HG02870 (cell line): ENCODE results near the gene ADAM10.
A peak's percentile ranks its signal among the peaks of the same experiment; 100 is the strongest.

Experiments
- ATAC-seq: cut with Tn5 transposase; IDR thresholded peaks from one replicate; pipeline ENCODE4 v1.9.1; 2021; ENCODE audit warnings: mild to moderate bottlenecking, moderate library complexity; ENCODE audit not compliant: unreplicated experiment

Gene ADAM10

GRCh38 chr15:58760385-58761009 lies 11.0 kb upstream of the ADAM10 start:
- no peak for ATAC-seq

- ATAC-seq = no peak
Observed at GRCh38 chr15:58758141-58758540, 8.6 kb upstream of the ADAM10 start.

GRCh38 chr15:58755956-58756355 lies 6.4 kb upstream of the ADAM10 start:
- no peak for ATAC-seq

- ATAC-seq = no peak
Observed at GRCh38 chr15:58755350-58755749, 5.8 kb upstream of the ADAM10 start.

GRCh38 chr15:58752716-58753115 lies 3.2 kb upstream of the ADAM10 start:
- no peak for ATAC-seq

GRCh38 chr15:58748852-58749531 lies 515 bp downstream of the ADAM10 start:
- ATAC-seq = peak; percentile 17

GRCh38 chr15:58748040-58748851 lies 1.3 kb downstream of the ADAM10 start:
- no peak for ATAC-seq

- ATAC-seq = no peak
Observed at GRCh38 chr15:58746174-58746573, 3.3 kb downstream of the ADAM10 start.

- ATAC-seq = no peak
Observed at GRCh38 chr15:58742819-58743502, 6.5 kb downstream of the ADAM10 start.

- no peak for ATAC-seq
Observed at GRCh38 chr15:58742022-58742813, 7.3 kb downstream of the ADAM10 start.

GRCh38 chr15:58741032-58741431 lies 8.5 kb downstream of the ADAM10 start:
- no peak for ATAC-seq

GRCh38 chr15:58740436-58740835 lies 9.1 kb downstream of the ADAM10 start:
- ATAC-seq = no peak

- ATAC-seq = no peak
Observed at GRCh38 chr15:58738046-58738707, 11.3 kb downstream of the ADAM10 start.

GRCh38 chr15:58737298-58737697 lies 12.2 kb downstream of the ADAM10 start:
- ATAC-seq = no peak

- no peak for ATAC-seq
Observed at GRCh38 chr15:58736018-58736643, 13.4 kb downstream of the ADAM10 start.

GRCh38 chr15:58734859-58735258 lies 14.6 kb downstream of the ADAM10 start:
- ATAC-seq = no peak

- ATAC-seq = no peak
Observed at GRCh38 chr15:58732625-58733363, 16.7 kb downstream of the ADAM10 start.

GRCh38 chr15:58731756-58732535 lies 17.6 kb downstream of the ADAM10 start:
- ATAC-seq = no peak
